ENCODE data around the gene OPRD1. TPM values are rescaled to one million over a fixed set of nuclear protein-coding genes. Genes with fewer than 3 reads are reported as not detected.
"Not testable (repeated sequence)": the region's sequence is repeated elsewhere in the genome, so short reads cannot be mapped to it uniquely, and the experiment has no call there.

OPRD1 gene
- total RNA-seq, 1 experiment from 2014 or later, result not detected

GRCh38 chr1:28845786-28846543 lies 34.0 kb downstream of the OPRD1 start:
- intact Hi-C loops (cut with micrococcal nuclease; ENCODE audit: unreplicated experiment), result no loop called here
- Histone ChIP-seq H3K4me3 (no peak overlapping the region), H3K4me2 (no peak overlapping the region)

GRCh38 chr1:28847207-28847606 lies 35.2 kb downstream of the OPRD1 start:
- H3K4me3 ChIP-seq; H3K36me3 ChIP-seq (ENCODE audit: low read depth); intact Hi-C loops (cut with micrococcal nuclease; ENCODE audit: unreplicated experiment); H3K79me2 ChIP-seq (ENCODE audit: low read depth); H2AFZ ChIP-seq; H3K9me2 ChIP-seq (ENCODE audit: insufficient read depth); H3K4me1 ChIP-seq (replicated peaks; ENCODE audit: insufficient read depth); H3K27ac ChIP-seq; H3K27me3 ChIP-seq (ENCODE audit: insufficient read depth, low read depth); H3K4me2 ChIP-seq; H3F3A ChIP-seq (ENCODE audit: insufficient read depth, low read depth); BruUV-seq (replicated peaks); DNase-seq; H4K20me1 ChIP-seq (ENCODE audit: insufficient read depth); POLR2A ChIA-PET (ENCODE audit: unreplicated experiment); H3K9me3 ChIP-seq (ENCODE audit: insufficient read depth, low read depth): not testable (repeated sequence)
- CTCF ChIA-PET, result interaction anchor here (0.6 to 1.4 kb wide), 2 partner anchors 72 to 255 kb away, joined by 4 to 7 read pairs; no protein-coding TSS in a partner anchor

More at GRCh38 chr1:28845786-28846543, 34.0 kb downstream of the OPRD1 start:
- no peaks in the 10 kb centered on the region for H3K9me2 ChIP-seq (ENCODE audit: insufficient read depth)
- H4K20me1 ChIP-seq (ENCODE audit: insufficient read depth), result no peaks in the 10 kb centered on the region
- peak; percentile 25 to 39 for DNase-seq
- H3K4me1 ChIP-seq (replicated peaks; ENCODE audit: insufficient read depth), result no peaks in the 10 kb centered on the region
- H3K27ac ChIP-seq, result no peak overlapping the region
- no peaks in the 10 kb centered on the region for H3K79me2 ChIP-seq (ENCODE audit: low read depth)
- H3K36me3 ChIP-seq (ENCODE audit: low read depth), result no peaks in the 10 kb centered on the region
- ChIA-PET CTCF (interaction anchor here (0.6 to 1.4 kb wide), 4 partner anchors 22 to 70 kb away, joined by 3 to 7 read pairs (median 4); no protein-coding TSS in a partner anchor), POLR2A (ENCODE audit: unreplicated experiment) (interaction anchor here (0.6 kb wide), 1 partner anchor 23 kb away, joined by 30 read pairs; no protein-coding TSS in a partner anchor)
- no peaks in the 10 kb centered on the region for H3F3A ChIP-seq (ENCODE audit: insufficient read depth, low read depth)
- peak overlapping the region; percentile 46; the same call in 1 of the 2 replicates for H2AFZ ChIP-seq
- TF ChIP-seq EZH2 (IDR thresholded peaks at IDR 0.05; ENCODE audit: low read depth), result no peak
- peak; percentile 30; the same call in 1 of the 2 replicates for TF ChIP-seq CTCF (conservative IDR thresholded peaks at IDR 0.05)
- no peaks in the 10 kb centered on the region for H3K27me3 ChIP-seq (ENCODE audit: insufficient read depth, low read depth)
- H3K9me3 ChIP-seq (ENCODE audit: insufficient read depth, low read depth), result no peaks in the 10 kb centered on the region
- BruUV-seq (replicated peaks), result no TSS peak

GRCh38 chr1:28848416-28848815 lies 36.4 kb downstream of the OPRD1 start:
- no peak overlapping the region for H3K4me2 ChIP-seq
- intact Hi-C loops (cut with micrococcal nuclease; ENCODE audit: unreplicated experiment), result no loop called here
- no peaks in the 10 kb centered on the region for H3K4me1 ChIP-seq (replicated peaks; ENCODE audit: insufficient read depth)
- no peaks in the 10 kb centered on the region for H3K9me3 ChIP-seq (ENCODE audit: insufficient read depth, low read depth)
- no peaks in the 10 kb centered on the region for H3K9me2 ChIP-seq (ENCODE audit: insufficient read depth)
- H3K27ac ChIP-seq, result no peak overlapping the region
- H3F3A ChIP-seq (ENCODE audit: insufficient read depth, low read depth), result no peaks in the 10 kb centered on the region
- TF ChIP-seq CTCF (conservative IDR thresholded peaks at IDR 0.05) (no peak), EZH2 (IDR thresholded peaks at IDR 0.05; ENCODE audit: low read depth) (no peak)
- H3K4me3 ChIP-seq, result no peak overlapping the region
- BruUV-seq (replicated peaks), result no TSS peak
- POLR2A ChIA-PET (ENCODE audit: unreplicated experiment), result no interaction called here
- CTCF ChIA-PET, result no interaction called here
- H3K79me2 ChIP-seq (ENCODE audit: low read depth), result no peaks in the 10 kb centered on the region
- H2AFZ ChIP-seq, result no peak overlapping the region
- no peaks in the 10 kb centered on the region for H3K27me3 ChIP-seq (ENCODE audit: insufficient read depth, low read depth)
- H4K20me1 ChIP-seq (ENCODE audit: insufficient read depth), result no peaks in the 10 kb centered on the region
- DNase-seq, result no peak
- no peaks in the 10 kb centered on the region for H3K36me3 ChIP-seq (ENCODE audit: low read depth)
